Measurements from ENCODE around the gene CDV3. TPM values are rescaled to one million over a fixed set of nuclear protein-coding genes. Genes with fewer than 3 reads are reported as not detected.

The CDV3 gene
- total RNA-seq, 2 experiments from 2014 or later = 171 to 296 TPM

GRCh38 chr3:133573054-133573628, 345 bp upstream of the CDV3 start:
- H3K4me2 ChIP-seq (ENCODE audit: low read length) = peak overlapping the region; percentile 98
- intact Hi-C loops (cut with micrococcal nuclease; ENCODE audit: unreplicated experiment) = loop anchor here (1.0 to 10.0 kb wide), 4 partner anchors 82 to 232 kb away; partner anchors contain the start of gene SRPRB
- peaks cover 40% of the 10 kb centered on the region for H3K79me2 ChIP-seq (ENCODE audit: insufficient read depth, low read depth, low read length)
- peak; percentile 100 for DNase-seq (ENCODE audit: low spot score)
- ChIA-PET CTCF (ENCODE audit: unreplicated experiment) (interaction anchor here (1.0 to 2.1 kb wide), 7 partner anchors 83 to 913 kb away, joined by 3 to 9 read pairs (median 3); partner anchors contain the start of genes ANAPC13 and CEP63), POLR2A (interaction anchor here (0.6 to 6.6 kb wide), 24 partner anchors 8 to 914 kb away, joined by 3 to 79 read pairs (median 4); partner anchors contain the start of gene ACAD11)
- no TSS peak for BruUV-seq (replicated peaks)
- TF ChIP-seq CTCF (conservative IDR thresholded peaks at IDR 0.05; ENCODE audit: low read length) = no peak; the same call in 1 of the 2 replicates
- no peak for TF ChIP-seq EZH2phosphoT487 (IDR thresholded peaks at IDR 0.05; ENCODE audit: borderline replicate concordance, low read depth, low read length)
- H3K4me3 ChIP-seq (ENCODE audit: low read depth, low read length, poor library complexity, severe bottlenecking) = peak overlapping the region; percentile 87
- peaks cover 68% of the 10 kb centered on the region for H3K4me1 ChIP-seq (ENCODE audit: insufficient read depth, low read length, poor library complexity, severe bottlenecking)
- no peak overlapping the region for H2AFZ ChIP-seq (ENCODE audit: low read length)
- H4K20me1 ChIP-seq (ENCODE audit: insufficient read depth, low read length) = peaks cover 26% of the 10 kb centered on the region
- no peaks in the 10 kb centered on the region for H3K9me2 ChIP-seq (ENCODE audit: insufficient read depth, low read length)
- H3K9me3 ChIP-seq (ENCODE audit: low read length) = no peaks in the 10 kb centered on the region
- H3K27ac ChIP-seq (ENCODE audit: low read depth, low read length, poor library complexity, severe bottlenecking) = peak overlapping the region; percentile 98
- peaks cover 39% of the 10 kb centered on the region for H3K36me3 ChIP-seq (ENCODE audit: insufficient read depth, low read length)

DNA sequence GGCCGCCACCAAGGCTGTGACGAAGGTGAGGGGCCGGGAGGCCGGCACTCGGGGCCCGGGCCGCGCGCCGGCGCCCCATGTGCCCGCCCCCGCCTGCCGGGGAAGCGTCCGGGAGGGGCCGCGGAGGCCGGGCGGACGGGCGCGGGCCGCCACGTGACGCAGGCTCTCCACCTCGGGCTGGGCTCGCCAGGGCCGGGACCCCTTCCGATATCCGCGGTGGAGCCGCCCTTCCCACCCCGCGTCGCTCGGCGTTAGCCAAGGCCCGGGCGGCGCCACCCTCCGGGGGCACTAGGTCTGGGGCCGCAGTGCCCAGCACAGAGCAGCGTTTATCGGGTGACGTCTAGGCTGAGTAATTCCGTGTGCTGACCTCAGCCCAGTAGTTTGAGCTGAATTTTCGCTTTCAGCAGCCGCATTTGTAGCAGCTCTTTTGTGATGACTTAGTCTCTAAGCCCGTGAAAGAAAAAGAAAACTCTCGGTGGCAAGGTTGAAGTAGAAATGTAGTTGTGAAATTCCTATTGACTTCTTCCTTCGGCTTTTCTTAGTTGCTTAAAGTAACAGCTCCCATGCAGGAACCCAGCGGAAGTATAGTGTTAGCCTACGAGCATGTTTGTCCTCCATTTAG, 885 bp downstream of the CDV3 start:
- peaks cover 37% of the 10 kb centered on the region for H4K20me1 ChIP-seq (ENCODE audit: insufficient read depth, low read length)
- peak; percentile 83 for DNase-seq (ENCODE audit: low spot score)
- POLR2A ChIA-PET = interaction anchor here (0.6 to 6.6 kb wide), 13 partner anchors 20 to 135 kb away, joined by 3 to 79 read pairs (median 7); no protein-coding TSS in a partner anchor
- H3K79me2 ChIP-seq (ENCODE audit: insufficient read depth, low read depth, low read length) = peaks cover 52% of the 10 kb centered on the region
- intact Hi-C loops (cut with micrococcal nuclease; ENCODE audit: unreplicated experiment) = loop anchor here (1.0 to 10.0 kb wide), 3 partner anchors 97 to 852 kb away; partner anchors contain the start of genes NPHP3 and SRPRB
- peak overlapping the region; percentile 87 for H3K4me3 ChIP-seq (ENCODE audit: low read depth, low read length, poor library complexity, severe bottlenecking)
- H3K27ac ChIP-seq (ENCODE audit: low read depth, low read length, poor library complexity, severe bottlenecking) = peak overlapping the region; percentile 61
- BruUV-seq (replicated peaks) = no TSS peak
- peak overlapping the region; percentile 83 for H3K4me2 ChIP-seq (ENCODE audit: low read length)
- peak; percentile 53 for TF ChIP-seq CTCF (conservative IDR thresholded peaks at IDR 0.05; ENCODE audit: low read length)
- no peak for TF ChIP-seq EZH2phosphoT487 (IDR thresholded peaks at IDR 0.05; ENCODE audit: borderline replicate concordance, low read depth, low read length)
- H3K9me2 ChIP-seq (ENCODE audit: insufficient read depth, low read length) = no peaks in the 10 kb centered on the region
- no peak overlapping the region for H2AFZ ChIP-seq (ENCODE audit: low read length)
- H3K4me1 ChIP-seq (ENCODE audit: insufficient read depth, low read length, poor library complexity, severe bottlenecking) = peaks cover 72% of the 10 kb centered on the region
- H3K36me3 ChIP-seq (ENCODE audit: insufficient read depth, low read length) = peaks cover 51% of the 10 kb centered on the region
- H3K9me3 ChIP-seq (ENCODE audit: low read length) = no peaks in the 10 kb centered on the region
- CTCF ChIA-PET (ENCODE audit: unreplicated experiment) = interaction anchor here (0.6 to 1.5 kb wide), 4 partner anchors 14 to 133 kb away, joined by 3 to 9 read pairs (median 4); no protein-coding TSS in a partner anchor
